GM18858 (cell line): ENCODE results near the gene CCDC159.
"Not testable (repeated sequence)": the region's sequence is repeated elsewhere in the genome, so short reads cannot be mapped to it uniquely, and the experiment has no call there.

Experiments
- ATAC-seq: cut with Tn5 transposase; IDR thresholded peaks from one replicate; pipeline ENCODE4 v1.9.1; 2021; ENCODE audit not compliant: unreplicated experiment

Gene CCDC159

DNA sequence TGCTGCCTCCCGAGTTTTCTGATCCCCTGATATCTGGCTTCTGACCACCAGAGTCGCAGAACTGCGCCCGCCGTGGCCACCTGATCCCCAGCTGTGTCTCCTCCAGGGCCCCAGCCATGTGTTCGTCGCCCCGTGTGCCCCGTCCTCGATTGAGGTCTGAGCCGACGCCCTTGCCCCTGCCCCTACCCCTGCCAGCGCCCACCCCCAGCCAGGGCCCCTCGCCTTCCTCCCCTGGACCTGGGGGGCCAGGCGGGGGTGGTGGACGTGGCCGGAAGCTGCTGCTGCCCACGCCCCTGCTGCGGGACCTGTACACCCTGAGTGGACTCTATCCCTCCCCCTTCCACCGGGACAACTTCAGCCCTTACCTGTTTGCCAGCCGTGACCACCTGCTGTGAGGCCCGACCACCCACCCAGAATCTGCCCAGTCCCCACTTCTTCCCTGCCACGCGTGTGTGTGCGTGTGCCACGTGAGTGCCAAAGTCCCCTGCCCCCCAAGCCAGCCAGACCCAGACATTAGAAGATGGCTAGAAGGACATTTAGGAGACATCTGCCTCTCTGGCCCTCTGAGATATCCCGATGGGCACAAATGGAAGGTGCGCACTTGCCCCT is 18.1 kb downstream of the CCDC159 start:
- no peak for ATAC-seq

DNA sequence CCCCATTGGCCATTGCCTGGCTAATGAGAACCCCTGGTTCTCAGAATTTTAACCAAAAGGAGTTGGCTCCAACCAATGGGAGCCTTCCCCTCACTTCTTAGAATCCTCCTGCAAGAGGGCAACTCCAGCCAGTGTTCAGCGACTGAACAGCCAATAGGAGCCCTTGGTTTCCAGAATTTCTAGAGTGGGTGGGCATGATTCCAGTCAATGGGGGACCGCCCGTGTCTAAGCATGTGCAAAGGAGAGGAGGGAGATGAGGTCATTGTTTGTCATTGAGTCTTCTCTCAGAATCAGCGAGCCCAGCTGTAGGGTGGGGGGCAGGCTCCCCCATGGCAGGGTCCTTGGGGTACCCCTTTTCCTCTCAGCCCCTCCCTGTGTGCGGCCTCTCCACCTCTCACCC is 18.6 kb downstream of the CCDC159 start:
- ATAC-seq, result no peak

DNA sequence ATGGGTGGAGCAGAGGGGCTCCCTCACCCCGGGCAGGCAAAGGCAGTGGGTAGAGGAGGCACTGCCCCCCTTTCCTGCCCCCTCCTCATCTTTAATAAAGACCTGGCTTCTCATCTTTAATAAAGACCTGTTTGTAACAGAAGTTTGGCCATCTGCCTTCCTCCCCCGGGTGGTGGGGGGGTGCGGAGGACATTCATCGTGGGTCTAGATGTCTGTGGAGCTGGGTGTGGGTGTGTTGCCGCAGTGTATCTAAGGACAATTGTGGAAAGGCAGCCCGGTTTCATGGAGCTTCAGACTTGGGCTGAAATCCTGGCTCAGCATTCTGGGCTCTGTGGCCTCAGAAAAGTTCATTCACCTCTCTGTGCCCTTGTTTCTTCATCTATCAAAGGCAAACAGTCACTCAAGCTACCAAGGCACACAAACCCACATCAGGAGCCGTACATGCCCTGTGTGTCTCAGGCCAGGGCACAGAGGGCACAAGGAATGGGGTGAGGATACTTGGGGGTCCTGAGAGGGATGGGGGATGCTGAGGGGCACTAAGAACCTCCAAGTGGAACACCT is 19.3 kb downstream of the CCDC159 start:
- no peak for ATAC-seq

DNA sequence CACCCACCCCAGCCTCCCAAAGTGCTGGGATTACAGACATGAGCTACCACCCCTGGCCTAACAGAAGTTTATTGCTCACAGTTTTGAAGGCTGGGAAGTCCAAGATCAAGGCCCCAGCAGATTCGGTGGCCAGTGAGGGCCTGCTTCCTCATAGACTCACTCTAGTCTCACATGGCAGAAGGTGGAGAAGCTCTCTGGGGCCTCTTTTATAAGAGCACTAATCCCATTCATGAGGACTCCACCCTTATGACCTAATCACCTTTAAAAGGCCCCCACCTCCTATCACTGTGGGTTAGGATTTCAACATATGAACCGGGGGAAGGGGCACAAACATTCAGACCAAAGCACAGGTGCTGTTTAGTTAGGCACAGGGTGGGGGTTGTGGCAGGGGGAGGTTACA is 21.2 kb downstream of the CCDC159 start:
- ATAC-seq, result no peak

DNA sequence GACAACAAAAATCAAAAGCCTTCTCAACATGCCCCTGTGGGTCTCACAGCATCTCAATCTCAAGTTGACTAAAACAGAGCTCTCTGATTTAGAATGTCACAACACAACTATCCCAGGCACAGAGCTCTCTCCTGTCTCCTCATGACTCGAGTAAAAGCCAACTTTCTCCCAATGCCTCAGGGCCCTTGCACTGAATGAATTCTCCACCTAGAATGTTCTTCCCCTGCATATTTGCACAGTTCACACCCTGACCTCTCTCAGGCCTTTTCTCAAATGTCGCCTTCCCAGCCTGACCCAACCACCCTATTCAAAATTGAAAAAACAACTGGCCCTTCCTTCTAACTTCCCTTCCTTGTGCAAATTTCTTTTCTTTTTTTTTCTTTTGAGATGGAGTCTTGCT is 24.4 kb downstream of the CCDC159 start:
- no peak for ATAC-seq

DNA sequence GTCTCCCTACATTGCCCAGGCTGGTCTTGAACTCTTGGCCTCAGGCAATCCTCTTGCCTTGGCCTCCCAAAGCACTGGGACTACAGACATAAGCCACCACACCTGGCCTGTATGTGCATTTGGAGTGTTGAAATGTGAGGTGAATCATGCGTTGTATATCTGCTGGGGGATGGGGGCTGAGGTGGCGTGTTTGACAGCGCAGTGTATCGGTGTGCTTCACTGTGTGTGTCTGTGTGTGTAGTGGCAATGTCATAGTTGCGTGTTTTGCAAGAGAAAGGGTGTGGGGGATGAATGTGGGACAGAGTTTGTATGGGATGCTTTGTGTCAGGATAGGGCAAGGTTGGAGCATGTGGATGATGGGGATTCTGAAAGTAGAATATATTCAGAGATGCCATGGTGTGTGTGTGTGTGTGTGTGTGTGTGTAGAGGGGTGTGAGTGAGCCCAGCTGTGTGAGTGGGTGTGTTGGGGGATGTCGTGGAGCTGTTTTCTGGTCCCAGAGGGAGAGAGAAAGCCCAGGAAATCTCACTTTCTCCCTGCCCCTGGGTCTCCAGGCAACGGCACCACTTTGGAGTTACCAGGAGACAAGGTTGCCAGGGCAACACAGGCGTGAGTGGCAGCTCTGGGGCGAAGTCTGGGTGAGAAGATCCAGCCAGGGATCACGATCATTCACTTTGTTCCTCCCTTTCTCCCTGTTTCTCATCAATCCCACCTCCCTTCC is 27.0 kb downstream of the CCDC159 start:
- ATAC-seq, result no peak

DNA sequence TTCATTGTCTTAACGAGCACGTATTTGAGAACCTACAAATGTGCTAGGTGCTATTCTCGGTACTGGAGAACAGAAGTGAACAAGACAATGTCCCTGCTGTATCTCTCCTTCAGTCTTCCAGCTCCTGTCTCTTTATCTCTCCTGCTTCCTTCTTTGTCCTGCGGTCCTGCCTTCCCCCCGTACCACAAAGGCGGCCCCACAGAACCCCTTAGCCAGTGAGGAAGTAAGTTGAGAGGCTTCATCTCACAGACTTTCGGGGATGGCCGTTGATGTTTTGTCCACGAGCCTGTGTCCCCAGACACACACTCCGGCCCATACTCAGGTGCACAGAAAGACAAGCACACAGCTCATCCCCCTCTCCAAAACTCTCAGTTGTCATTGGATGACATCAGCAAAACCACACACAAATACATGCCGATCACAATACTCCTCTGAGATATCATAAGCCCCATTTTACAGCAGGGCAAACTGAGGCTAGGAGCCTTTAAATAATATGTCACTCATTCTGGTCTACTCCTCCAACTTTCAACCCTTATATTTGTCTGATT is 27.6 kb downstream of the CCDC159 start:
- ATAC-seq, result no peak

DNA sequence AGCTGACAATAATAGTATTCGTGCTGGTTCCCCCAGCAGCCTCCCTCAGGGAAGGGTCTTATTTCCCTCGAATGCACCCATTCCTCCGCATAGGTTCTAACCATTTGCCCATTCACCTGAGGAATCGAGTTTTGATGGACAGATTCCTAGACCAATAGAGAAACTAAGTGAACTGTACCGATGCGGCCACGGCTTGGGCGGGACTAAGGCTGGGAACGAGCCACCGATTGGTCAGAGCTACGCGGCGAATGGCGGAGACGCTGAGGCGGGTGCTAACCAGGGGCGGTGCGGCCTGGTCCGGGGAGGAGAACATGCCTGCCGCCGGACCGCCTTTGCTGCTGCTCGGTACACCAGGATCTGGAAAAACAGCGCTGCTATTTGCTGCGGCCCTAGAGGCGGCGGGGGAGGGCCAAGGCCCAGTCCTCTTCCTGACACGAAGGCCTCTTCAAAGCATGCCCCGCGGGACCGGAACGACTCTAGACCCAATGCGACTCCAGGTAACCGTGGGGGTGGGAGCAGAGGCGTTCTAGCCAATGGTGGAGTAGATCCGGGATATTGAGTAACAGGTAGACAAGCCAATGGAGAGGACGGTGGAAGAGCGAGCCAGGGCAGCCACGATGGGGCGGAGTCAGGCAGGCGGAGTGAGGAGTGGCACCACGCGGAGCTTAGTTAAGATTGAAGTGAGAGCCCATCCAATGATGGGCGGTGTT is 28.3 kb downstream of the CCDC159 start, which contains the start of gene SWSAP1:
Gene SWSAP1 (plus strand): TSS at position 234 of the 710 bp plus-strand sequence. CDS start 15 bp downstream, at position 249.
- ATAC-seq, result peak; percentile 69

DNA sequence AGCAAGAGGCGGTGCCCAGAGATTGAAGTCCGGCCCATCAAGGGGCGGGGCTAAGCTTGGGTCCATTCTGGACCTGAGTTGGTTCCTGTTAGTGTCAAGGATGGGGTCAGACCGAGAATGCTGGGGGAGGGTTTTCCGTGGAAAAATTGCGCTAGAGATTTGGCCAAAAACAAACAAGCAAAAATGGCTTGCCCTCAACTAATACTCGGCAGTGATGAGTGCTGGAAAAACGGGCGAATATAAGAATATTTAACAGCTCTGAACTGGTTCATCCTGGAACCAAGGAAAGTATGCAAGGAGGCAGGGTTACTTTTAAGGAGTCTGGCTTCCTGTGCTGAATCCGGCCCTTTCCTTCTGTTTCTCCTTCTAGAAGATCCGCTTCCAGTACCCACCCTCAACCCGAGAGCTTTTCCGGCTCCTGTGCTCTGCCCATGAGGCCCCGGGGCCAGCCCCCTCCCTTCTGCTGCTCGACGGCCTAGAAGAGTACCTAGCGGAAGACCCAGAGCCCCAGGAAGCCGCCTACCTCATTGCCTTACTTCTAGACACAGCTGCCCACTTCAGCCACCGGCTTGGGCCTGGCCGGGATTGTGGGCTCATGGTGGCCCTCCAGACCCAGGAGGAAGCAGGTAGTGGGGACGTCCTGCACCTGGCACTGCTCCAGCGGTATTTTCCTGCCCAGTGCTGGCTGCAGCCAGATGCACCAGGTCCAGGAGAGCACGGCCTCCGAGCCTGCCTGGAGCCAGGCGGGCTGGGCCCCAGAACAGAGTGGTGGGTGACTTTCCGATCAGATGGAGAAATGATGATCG is 29.0 kb downstream of the CCDC159 start:
- ATAC-seq, result no peak

DNA sequence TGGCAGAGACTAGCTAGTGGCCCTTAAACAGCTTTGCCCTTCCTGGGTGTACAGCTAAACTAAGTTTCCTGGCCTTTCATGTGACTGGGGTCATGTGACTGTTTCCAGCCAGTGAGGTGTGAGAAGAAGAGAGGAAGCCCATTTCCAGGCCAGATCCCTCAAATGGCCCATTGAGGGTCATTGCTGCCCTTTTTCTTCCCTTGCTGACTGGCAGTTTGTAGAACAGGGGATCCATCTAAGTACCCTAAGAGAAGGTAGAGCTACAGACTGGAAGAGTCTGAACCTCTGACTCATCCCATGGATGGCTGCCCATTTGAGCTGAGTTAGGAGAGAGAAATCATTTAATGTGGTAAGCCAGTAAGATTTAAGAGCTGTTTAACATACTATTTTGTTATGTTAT is 30.9 kb downstream of the CCDC159 start:
- ATAC-seq, result no peak

DNA sequence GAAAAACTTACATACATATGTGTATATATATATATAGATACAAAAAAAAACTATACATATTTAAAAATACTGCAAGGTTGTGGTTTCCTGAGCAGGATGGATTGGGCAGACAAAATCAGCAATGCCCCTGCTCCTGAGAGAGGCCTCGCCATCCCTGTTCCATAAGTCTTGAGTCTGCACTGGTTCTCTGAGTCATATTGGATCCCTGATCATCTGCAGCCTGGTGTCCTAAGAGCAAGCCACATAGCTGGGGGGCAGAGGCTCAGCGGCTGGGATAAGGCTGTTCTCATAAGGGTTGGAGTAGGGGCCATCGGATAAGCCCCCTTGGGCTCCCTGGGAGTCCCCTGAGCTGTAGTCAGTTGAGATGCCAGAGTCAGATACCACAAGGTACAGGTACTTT is 31.4 kb downstream of the CCDC159 start:
- no peak for ATAC-seq

DNA sequence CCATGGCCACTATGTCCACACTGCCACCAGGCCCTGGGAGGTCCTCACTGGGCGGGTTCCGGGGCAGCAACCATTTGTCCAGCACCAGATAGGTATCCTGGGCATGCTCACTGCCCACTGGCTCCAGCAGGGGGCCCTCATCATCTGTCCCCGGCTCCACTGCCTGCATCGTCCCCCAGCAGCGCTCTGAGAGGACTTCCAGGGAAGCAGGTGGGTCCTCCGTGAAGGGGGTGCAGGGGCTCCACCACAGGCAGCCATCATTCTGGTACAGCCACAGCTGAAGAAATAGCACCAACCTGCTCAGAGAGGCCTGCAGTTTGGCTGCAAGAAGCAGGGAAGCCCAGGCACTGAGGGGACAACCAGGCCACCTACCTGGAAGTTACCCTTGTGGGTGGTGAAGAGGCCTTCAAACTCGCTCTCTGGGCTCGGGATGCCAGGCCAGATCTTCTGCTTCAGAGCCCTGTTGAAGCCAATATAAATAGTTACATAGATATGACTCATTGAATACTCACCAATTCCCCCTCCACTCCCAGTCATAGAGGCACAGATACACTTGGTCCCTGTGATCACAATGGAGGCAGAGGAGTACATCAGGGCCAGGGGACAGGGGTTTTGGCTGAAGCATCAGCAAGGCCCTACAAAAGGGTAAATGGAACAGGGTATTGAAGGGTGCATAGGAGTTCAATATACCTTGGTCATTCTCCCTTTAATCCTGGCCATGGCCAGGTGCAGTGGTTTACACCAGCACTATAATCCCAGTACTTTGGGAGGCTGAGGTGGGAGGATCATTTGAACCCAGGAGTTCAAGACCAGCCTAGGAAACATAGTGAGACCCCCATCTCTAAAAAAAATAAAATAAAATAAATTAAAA is 32.2 kb downstream of the CCDC159 start:
- no peak for ATAC-seq

DNA sequence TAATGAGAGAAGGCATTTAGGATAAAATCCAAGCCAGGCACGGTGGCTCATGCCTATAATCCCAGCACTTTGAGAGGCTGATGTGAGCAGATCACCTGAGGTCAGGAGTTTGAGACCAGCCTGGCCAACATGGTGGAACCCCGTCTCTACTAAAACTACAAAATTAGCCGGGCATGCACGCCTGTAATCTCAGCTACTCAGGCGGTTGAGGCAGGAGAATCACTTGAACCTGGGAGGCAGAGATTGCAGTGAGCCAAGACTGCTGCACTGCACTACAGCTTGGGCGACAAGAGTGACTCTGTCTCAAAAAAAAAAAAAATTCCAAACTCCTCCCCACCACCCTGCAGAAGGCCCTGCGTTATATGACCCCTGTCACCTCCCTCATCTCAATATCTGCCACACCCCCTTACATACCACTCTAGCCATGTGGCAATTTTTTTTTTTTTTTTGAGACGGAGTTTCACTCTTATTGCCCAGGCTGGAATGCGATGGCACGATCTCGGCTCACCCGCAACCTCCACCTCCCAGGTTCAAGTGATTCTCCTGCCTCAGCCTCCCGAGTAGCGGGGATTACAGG is 33.0 kb downstream of the CCDC159 start:
- not testable (repeated sequence) for ATAC-seq

DNA sequence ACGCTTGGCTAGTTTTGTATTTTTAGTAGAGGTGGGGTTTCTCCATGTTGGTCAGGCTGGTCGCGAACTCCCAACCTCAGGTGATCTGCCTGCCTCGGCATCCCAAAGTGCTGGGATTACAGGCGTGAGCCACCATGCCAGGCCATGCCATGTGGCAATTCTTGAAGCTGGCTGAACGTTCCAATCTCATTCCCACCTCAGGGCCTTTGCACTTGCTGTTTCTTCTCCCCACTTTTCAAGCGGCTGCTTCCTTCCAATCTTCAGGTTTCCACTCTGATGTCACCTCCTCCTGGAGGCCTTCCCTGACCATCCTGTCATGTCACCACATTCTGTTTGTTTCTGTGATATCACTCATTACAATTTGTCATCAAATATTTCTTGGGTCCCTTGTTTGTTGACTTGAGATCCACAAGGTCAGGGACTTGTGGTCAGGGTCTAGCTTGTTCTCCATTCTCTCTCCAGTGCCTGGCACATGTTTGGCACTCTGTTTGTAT is 33.6 kb downstream of the CCDC159 start:
- no peak for ATAC-seq

DNA sequence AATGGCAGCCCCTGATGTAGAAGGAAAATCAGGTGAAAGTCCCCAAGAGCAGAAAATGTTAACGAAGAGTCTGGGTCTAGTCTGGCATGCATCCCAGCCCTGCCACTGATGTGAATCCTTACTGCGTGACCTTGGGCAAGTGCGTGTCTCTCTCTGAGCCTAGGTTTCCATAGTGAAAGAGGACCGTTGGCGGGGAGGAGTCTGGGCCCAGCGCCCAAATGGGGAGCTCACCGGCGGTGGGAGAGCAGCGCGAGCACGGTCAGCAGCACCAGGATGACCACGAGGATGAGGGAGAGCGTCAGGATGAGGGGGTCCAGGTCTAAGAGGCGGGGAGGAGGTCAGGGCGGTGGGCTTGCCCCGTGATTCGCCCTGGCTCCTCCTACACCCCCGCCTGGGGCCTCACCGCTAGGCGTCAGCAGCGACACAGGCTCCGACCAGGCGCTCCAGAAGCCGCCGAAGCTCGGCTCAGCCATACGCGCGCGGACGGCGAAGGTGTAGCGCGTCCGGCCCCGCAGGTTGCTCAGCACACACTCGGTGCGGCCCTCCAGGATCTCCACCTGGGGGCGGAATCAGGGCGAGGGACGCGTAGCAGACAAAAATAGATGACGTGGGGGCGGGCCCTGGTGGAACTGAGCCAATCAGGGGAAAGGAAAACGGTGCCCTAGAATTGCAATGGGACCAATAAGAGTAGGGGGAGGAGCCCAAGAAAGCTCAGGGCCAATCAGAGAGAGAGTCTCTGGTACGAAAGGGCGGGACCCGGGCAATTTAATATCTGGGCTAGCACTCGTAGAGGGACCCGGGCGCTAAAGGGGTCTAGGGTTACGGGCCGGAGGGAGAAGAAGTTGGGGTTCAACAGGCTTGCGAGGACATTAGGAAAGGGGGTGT is 34.6 kb downstream of the CCDC159 start:
- peak; percentile 60 for ATAC-seq

DNA sequence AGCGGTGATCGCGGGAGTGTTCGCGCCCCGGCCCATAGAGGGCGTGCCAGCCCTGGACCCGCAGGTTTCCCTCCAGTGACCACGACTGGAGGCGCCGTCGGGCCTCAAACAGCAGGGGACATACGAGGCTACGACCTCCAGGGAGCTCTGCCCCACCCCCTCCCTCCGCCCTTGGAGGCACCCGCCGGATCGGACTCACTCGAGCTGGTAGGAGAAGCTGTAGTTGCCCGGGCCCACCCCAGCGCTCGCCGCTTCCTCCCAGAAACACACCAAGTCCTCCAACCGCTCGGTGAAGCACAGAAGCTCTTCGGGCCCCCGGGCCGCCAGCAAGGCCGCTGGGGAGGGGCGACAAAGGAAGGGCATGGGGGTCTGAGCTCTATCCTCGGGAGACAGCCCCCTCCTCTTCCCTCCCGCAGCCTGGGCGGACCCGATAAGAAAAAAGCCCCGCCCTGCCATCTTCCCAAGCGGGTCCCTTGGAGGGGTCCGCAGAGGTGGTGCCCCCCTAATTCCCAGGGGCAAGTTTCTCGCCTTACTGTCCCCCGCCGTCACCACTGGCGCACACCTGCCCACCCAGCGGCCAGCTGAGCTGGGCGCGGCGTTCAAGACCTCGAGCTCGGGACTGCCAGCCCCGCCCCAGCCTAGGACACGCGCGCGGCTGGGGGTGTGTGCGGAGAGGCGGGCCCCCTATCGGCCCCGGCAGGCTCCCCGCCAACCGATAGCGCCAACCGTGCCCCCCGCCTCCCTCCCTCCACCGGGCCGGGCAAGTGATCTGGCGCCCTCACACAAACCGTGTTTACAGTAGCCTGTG is 36.8 kb downstream of the CCDC159 start:
- no peak for ATAC-seq

DNA sequence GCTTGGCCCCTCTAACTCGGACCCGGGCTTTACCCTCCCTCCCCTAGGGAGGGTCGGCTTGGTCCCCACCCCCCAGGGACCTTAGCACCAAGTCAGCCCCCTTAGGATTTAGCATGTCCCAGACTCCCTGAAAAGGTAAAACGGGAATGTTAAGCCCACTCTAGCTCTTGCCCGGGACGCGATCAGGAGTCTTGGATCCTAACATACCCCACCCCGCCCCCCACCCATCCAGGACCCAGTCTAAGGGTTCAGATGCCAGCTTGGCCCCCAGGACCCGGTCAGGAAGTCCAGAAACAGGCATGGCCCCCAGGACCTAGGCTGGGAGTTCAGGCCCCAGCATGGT is 37.4 kb downstream of the CCDC159 start:
- ATAC-seq, result no peak

DNA sequence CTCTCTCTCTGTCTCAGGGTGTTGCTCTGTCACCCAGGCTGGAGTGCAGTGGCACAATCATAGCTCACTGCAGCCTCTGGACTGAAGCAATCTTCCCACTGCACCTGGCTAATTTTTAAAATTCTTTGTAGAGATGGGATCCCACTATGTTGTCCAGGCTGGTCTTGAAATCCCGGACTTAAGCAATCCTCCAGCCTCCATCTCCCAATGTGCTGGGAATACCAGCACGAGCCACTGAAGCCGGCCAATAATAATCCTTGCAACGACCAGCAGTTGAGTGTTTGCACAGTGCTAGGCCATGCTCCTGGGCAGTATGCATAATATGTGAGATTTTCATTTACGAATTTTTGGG is 38.4 kb downstream of the CCDC159 start:
- ATAC-seq, result no peak
